Activated CD8-positive, alpha-beta memory T cell treated with anti-CD3 and anti-CD28 coated beads, Interleukin-2, amount 50 U/mL, for 24 hours (primary cell): ENCODE data around the gene GRIK4.

Source experiments
- DNase-seq: peaks from one replicate; pipeline ENCODE4 v3.0.0-alpha.2; 2020; ENCODE audit errors: extremely low read depth

The GRIK4 gene

DNA sequence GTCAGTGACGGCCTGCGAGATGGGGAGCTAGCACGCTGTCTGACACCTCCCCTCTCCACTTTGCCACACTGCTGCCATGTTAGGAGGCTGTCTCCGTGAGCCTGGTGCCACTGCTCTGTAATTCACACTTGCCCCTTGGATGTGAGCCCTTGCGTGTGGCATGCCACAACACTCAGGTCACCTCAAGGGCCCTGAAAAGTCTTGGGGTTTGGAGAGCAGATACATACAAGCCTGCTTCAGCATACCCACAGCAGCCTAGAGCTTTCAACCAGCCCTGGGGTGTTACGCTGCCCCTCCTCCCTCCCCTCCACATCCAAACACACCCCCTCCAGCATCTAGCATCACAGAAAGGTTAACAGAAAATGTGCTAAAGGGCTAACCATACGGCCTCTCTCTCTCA, 442.8 kb downstream of the GRIK4 start:
- no peak for DNase-seq

DNA sequence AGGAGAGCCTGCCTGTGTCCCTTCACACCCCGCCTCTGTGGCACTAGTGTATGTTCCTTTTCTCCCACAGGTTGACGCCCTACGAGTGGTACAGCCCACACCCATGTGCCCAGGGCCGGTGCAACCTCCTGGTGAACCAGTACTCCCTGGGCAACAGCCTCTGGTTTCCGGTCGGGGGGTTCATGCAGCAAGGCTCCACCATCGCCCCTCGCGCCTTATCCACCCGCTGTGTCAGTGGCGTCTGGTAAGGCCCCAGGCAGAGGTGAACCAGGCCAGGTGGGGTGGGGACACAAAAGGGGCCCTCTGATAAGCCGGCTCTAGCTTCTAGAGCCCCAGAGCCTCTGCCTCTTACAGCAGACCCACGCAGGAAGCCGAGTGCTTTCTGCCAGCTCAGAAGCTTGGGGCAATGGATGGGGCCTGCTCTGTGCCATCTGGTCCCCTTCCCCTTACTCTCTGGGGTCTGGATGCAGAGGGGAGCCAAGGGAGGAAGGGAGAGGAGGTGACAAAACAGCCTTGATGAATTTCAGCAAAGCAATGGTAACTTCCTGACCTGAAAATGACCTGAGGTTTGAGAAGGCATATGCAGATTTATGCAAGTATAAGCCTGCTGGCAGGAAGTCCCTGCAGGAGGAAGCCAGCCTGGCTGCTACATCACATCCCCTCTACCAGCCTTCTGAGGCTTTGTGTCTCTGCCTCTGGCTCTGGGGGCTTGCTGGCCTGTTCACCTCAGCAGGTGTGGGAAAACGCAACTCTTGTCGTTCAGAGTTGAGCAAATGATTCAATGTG, 445.4 kb downstream of the GRIK4 start:
- DNase-seq = no peak

DNA sequence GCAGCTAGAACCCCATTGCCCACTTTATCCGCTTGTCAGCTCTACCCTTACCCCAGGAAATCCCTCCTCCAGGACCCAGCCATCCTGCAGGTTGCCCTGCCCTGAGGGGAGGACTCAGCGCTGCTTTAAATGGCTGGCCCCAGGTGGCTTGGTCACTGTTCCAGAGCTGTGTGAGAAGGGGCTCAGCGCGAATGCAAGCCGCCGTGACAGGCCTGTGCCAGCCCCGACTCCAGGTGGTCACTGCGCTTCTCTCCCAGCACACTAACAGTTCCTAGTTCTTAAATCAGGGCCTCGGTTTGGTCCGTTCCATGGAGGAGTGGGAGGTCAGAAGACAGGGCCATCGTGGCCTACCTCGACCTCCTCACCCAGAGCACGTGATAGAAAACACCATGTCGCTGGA, 446.6 kb downstream of the GRIK4 start:
- DNase-seq = no peak

DNA sequence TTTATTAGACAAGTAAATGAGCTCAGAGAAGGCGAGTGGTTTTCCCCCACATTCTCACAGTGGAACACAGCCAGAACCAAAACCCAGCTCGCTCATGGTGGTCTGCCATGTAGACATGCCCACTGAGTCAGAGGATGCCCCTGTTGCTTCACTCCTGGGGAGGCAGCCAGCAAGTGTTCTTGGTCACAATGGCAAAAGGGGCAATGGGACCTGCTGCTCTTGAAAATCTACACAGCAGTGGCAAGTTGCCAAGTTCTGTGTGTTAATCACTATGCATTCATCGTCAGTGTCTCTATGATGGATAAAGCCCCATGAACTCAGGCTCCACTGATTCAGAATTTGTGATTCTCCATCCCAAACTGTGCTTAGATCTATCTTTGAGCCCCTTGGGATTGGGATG, 447.6 kb downstream of the GRIK4 start:
- DNase-seq = no peak

DNA sequence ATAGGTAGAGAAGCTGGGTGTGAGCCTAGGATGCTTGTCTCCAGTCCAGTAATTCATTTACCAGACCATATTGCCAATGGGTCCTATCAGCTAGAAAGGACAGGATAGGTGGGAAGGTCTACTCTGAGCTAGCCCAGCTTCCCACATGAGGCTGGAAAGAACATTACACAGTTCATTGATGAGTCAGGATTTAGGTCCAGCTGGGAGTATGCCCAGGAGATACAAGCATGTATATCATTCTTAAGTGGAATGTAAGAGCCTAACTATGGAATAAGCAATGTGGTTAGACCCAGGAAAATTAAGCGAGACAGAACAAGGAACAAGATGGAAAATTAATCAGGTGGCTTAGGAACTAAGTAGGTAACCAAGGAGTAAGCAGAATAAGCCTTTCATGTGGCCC, 453.3 kb downstream of the GRIK4 start:
- DNase-seq = no peak

DNA sequence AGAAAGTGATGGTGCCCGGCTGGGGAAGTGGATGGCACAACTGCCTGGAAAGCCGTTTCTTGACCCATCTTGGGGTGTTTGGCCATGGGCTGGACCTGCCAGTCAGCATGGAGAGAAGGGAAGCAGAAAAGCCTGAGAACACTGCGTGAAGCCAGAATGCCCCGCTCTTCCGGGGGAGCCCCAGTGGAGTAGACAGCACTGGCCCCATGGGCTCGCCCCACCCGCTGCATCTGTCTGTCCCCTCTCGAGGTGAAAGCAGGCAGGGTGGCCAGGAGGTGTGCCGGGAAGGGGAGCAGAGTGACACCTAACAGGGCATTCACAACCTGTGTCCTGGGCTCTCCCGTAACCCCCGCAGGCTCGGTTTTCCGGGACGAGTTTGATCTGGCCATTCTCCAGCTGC, 455.3 kb downstream of the GRIK4 start:
- DNase-seq = no peak

DNA sequence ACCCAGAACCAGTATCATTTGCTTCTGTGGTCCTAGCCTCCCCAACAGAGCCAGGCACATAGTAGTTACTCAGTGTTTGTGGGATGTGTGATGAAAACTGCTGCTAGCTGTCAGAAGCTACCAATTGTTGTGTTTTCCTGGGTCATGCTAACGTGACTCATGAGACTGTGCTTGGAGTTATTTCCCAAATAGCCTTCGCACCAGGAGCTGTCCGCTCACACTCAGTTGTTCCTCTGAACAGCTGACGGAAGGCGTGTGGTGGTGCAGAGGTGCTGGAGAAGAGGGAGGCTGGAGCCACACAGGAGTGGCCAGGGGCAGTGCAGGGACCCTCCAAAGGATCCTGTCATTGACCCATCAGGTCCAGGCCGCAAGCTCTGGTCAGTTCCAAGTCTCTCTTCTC, 458.4 kb downstream of the GRIK4 start:
- DNase-seq = no peak

DNA sequence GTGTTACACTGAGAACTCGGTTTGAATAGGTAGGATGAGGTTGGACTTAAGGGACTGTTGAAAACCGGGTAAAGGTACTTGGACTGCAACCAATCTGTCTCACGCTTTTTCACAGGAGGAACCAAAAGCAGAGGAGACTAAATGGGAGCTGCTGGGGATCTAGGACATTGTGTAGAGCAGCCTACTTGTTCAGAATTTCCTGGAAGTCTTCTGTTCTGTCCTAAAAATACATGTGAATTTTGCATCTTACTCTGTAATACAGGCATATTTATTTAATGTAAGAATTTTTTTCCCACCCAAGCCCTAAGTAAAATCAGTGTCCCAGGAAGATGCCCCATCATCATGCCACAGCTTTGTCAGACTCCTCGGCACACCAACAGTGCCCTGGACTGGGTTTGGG, 460.3 kb downstream of the GRIK4 start:
- no peak for DNase-seq

DNA sequence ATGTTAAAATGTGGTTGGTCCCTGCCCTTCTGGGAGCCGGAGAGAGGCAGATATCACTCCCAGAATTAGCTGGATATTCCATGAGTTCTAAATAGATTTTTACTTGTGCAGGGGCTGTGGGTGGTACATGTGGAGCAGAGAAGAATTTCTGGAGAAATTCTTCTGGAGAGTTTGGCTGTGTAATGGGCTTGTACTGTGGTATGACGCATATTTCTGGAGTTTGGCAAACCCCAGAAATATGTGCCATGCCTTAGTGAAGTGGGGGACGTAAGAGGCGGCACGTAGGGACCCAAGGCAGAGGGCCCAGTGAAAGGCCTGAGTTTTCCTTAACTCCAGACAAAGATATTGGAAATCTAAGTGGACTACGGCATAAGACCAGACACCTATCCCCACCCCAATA, 461.1 kb downstream of the GRIK4 start:
- no peak for DNase-seq

DNA sequence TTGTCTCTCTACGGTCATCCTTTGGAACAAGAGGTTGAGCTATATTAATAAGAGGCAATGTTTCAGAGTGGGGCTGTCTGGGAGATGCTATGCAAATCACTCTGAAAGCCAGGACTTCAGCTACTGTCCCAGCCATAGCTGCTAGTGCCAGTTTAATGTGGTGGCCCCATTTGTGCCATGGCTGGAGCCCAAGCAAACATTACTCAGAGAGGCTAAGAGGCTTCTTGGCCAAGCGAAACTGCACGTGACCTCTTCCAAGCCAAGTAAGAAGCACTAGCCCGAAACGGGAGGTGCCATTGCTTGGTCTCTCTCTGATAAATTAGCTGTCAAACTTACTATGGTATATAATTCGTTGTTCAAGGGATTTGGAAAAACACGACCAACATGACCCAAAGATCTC, 462.0 kb downstream of the GRIK4 start:
- DNase-seq = no peak

DNA sequence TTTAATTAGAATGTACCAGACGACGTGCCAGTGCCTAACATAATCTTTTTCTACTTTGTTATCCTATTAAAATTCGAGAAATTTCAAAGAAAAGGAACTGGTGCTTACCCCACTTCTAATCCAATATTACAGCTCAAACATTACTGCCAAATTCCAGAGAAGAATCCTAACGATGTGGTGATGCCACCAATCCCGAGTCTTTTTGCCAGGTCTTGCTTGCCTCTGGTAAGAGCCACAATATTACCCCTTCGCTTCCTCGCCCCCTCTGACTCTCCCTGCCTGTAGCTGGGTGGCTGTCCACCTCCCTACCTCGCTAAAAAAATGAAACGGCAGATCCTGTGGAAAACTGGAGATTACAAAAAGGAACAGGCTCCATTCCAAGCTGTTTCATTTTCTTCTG, 462.9 kb downstream of the GRIK4 start:
- DNase-seq = no peak

DNA sequence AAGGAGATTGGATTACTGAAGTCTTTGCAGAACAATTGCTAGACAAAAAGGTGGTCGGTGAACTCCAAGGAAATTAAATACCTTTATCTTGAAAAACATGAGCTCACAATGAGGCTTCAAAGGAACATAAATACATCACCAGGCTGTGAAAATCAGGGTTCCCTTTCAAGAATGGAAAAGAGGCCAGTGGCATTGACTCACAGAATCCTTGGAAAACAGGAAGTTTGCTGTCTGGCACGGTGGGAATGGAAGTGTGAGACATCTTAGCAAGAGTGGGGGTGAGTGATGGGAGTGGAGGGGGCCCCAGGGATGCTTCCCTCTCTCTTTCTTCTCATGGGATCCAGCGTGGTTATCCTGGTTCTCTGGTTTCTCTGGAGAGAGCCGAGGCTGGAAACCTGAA, 463.4 kb downstream of the GRIK4 start:
- no peak for DNase-seq

DNA sequence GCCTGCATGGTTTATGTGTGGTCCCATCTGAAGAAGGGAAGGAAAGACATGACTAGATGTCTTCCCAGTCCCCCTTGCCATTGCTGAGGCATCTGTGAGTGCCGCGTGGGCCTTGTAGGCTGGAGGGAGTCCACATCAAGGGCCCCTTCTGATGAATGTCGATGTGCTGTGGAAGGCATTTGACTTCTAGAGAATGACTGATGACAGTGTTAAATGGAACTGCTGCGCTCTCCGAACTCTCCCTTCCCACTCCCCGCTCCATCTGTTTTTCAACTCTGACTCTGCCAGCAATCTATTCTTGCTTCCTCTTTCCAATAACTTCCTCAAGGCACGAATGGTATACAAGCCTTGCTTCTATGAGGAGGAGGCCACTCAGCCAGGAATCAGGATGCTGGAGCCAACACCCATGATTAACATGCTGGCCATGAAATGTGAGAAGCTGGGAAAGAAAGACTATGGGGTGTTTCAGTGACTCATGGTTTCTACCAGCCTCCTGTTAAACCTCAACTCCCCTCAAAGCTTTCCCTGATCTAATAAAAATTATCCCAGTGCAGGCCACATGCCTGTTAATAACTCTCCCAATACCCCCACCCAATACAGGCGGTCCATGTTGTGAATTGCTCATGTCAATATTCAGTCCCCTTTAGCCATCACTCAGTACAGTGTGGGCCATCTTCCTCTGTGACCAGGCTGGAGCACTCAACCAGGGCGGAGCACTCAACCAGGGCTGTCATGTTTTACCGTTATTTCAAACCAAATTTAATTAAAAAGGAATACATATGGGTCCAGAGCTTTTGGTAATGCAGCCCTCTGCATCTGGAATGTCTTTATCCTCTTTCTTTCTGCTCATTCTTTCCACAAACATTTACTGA, 466.0 kb downstream of the GRIK4 start:
- no peak for DNase-seq

DNA sequence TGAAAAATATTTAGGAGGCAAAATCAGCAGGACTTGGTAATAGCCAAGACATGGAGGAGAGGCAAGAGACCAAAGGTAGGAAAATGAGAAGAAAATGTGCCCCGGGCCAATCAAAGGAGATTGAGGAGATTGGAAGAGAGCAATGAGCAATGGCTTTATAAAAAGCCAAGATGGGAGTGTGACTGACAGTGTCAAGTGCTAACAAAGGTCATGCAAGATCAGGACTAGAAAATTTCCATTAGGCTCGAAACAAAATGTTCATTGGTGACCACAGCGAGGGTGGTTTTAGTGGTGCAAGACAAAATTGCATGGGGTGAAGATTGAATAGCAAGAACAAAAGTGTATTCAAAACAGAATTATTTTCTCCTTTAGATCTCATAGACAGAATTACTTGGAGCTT, 467.2 kb downstream of the GRIK4 start:
- no peak for DNase-seq

DNA sequence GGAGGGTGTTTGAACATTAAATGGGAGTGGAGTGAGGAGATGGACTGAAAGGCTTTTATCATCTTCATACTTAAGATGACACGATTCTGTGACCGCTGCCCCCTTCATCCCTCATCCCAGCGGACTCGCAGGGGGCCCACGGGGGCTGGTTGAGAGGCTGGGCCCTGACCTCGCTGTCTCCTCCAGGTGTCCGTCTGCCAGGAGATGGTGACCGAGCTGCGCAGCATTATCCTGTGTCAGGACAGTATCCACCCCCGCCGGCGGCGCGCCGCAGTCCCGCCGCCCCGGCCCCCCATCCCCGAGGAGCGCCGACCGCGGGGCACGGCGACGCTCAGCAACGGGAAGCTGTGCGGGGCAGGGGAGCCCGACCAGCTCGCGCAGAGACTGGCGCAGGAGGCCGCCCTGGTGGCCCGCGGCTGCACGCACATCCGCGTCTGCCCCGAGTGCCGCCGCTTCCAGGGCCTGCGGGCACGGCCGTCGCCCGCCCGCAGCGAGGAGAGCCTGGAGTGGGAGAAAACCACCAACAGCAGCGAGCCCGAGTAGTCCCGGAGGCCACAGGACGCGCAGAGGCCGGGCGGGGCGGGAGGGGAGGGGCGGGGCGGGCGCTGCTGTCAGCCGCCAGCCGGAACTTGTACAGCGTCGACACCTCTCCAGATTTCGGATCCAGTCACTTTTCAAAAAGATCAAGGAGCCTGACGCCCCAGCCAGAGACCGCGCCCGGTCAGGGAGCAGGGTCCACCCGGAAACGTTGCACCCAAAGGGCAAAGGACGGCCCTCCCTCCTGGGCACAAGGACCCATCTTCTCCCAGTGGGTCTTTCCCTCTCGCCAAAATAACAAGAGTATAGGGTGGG, 474.4 kb downstream of the GRIK4 start:
- DNase-seq = no peak

DNA sequence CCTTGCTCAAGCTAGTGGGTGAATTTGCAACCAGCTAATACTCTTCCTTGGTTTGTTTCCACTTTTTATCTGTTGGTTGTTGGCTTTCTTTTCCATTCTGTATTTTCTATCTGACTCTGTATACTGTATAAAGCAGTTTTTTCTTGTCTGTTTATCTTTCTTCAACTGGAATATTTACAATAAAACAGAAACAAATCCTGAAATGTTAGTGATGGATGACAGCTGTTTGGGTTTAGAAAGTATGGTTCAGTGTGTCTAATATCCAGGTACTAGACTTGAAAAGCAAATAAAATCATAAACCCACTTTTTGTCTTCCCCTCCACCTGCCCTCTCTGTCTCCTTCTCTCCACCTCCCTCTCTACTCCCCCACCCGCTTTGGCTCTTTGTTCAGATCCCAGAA, 477.1 kb downstream of the GRIK4 start:
- no peak for DNase-seq

DNA sequence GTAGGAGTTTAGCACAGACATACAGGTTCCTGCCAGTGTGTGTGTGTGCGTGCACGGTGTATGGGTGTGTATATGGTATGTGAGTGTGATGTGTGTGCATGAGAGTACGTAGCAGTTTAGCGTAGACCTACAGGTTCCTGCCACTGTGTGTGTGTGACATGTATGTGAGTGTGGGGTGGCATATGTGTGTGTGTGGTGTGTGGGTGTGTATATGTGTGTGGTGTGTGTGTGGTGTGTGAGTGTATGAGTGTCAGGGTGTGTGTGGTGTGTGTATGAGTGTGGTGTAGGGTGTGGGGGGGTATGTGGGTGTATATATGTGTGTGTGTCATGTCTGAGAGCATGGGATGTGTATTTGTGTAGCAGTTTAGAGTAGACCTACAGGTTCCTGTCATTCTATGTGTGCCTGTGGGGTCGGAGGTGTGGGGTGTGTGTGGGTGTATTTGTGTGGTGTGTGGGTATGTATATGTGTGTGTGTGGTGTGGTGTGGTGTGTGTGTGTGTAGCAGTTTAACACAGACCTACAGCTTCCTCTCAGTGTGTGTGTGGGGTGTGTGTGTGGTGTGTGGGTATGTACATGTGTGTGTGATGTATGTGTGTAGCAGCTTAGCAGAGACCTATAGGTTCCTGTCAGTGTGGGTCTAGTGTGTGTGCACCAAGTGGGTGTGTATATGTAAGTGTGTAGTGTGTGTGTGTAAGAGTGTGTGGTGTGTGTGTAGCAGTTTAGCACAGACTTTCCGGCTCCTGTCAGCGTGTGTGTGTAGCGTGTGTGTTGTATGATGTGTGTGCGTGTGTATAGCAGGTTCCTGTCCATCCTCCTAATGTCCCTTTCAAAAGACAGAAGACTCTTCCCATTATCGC, 480.5 kb downstream of the GRIK4 start:
- no peak for DNase-seq

DNA sequence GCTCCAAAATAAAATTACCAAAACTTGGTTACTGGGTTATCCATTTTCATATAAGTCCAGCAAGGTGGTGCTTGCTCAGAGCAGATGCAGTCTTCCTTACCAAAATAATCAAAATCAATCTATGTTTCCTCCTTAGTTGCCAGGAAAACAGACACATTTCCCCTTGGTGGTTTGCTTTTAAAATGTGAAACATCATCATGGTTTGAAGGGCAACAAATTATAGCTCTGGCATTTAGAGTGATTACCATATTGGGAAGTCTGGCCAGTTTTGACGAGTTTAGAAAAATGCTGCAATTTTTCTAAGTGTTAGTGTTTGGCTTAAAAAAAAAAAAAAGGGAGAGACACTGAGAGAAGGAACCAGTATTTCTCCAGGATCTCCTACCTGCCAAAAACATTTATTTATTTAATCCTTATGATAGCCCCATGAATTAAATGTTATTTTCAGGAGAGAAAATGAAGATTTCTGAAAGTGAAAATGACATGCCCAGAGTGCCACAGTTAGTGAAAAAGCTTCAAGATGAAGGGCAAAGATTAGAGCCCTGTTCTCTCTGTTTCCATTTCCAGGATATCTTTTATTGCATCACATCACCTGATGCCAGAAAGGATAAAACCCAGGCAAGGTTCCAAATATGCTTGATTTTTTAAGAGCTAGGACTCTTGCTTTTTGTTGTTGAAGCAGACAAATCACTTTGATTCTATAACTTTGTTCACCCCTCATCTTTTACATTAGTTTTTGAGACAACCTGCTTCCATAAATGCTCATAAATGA, 482.7 kb downstream of the GRIK4 start:
- DNase-seq = no peak

DNA sequence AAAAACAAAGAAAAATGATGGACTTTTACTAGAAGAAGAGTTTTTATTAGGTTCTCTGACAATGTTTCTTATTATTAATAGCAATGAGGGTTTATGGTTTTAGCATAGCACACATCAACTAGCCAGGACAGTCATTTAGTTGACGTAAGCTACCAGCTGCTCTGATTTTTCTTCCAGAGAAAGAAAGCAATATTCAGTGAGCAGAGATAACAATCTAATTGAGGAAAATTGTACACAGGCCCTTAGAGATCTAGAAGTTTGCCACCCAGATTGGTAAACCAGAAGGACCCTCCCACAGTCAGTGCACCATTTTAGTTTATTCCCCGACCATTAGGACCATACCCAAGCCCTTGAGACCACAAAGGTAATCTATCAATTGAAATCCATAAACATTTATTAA, 483.6 kb downstream of the GRIK4 start:
- no peak for DNase-seq

DNA sequence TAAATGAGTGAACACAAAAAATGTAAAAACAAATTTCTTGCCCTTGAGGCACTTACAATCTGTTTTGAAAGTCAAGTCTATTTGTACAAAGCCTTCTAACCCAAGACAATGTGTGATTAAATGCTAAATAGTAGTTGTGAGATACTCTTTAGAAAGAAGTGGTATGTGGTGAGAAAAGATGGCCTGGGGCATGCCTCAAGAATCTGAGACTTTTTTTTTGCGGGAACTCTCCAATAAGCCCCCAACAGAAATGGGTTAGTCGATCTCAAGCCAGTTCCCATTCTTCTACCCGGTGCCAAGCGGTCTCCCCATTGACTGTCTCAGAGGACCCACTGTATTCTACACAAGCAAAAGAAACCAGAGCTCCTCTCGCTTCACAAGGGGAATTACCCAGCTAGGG, 485.4 kb downstream of the GRIK4 start:
- no peak for DNase-seq

DNA sequence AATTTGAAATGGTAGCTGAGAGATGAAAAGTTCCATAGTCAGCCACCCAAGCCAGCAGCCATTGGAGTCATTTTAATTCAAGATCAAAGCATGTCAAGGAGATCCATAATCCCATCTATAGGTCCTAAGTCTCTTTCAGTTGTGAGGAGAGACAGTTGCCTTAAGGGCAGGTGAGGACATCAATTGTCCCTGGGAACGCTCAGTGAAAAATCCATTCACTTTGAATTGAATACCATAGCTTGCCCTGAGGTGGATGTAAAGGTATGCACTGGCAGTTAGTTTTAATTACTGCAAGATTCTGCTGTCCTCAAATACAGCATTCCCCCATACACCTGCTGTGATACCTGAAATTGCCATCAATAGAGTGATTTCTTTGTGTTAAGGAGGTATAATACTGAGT, 487.0 kb downstream of the GRIK4 start:
- DNase-seq = no peak
